HepG2 (cell line): ENCODE results near the gene KLHL21. TPM values are rescaled to one million over a fixed set of nuclear protein-coding genes. Genes with fewer than 3 reads are reported as not detected.

Experiments used
- KLF13 ChIP-seq: sonication (generic); formaldehyde crosslinking; IDR thresholded peaks from 2 replicates; pipeline ENCODE4 v1.4.0; 2020; ENCODE audit warnings: mild to moderate bottlenecking, missing genetic modification reagents
- KLF15 ChIP-seq: sonication (generic); formaldehyde crosslinking; IDR thresholded peaks from 2 replicates; pipeline ENCODE4 v1.8.1; 2023; ENCODE audit warnings: borderline replicate concordance, mild to moderate bottlenecking, inconsistent platforms, missing genetic modification reagents, mixed read lengths
- MYC ChIP-seq: sonication (generic); formaldehyde crosslinking; IDR thresholded peaks from 2 replicates; pipeline ENCODE4 v1.9.0; 2021; ENCODE audit warnings: missing genetic modification reagents, borderline replicate concordance
- NBN ChIP-seq: fragments of 450-650 bp; conservative IDR thresholded peaks from 2 replicates; pipeline ENCODE4 v1.6.1; 2017
- SMARCE1 ChIP-seq: fragments of 450-650 bp; IDR thresholded peaks from 2 replicates; pipeline ENCODE4 v1.6.1; 2017; ENCODE audit warnings: borderline replicate concordance
- ZNF230 ChIP-seq: sonication (generic); formaldehyde crosslinking; IDR thresholded peaks from 2 replicates; pipeline ENCODE4 v1.4.0; 2020; ENCODE audit warnings: mild to moderate bottlenecking, missing genetic modification reagents
- ZNF232 ChIP-seq: sonication (generic); formaldehyde crosslinking; IDR thresholded peaks from 2 replicates; pipeline ENCODE4 v1.4.0; 2020; ENCODE audit warnings: missing genetic modification reagents, borderline replicate concordance
- ZNF235 ChIP-seq: sonication (generic); formaldehyde crosslinking; IDR thresholded peaks from 2 replicates; pipeline ENCODE4 v1.8.1; 2023; ENCODE audit warnings: mild to moderate bottlenecking, missing genetic modification reagents, borderline replicate concordance
- ZNF292 ChIP-seq: sonication (generic); formaldehyde crosslinking; IDR thresholded peaks from 2 replicates; pipeline ENCODE4 v1.8.1; 2022; ENCODE audit warnings: mild to moderate bottlenecking, low read depth, missing genetic modification reagents, borderline replicate concordance
- ZNF451 ChIP-seq: sonication (generic); formaldehyde crosslinking; IDR thresholded peaks from 2 replicates; pipeline ENCODE4 v1.5.0; 2020; ENCODE audit warnings: mild to moderate bottlenecking, missing genetic modification reagents
- ZNF558 ChIP-seq: sonication (generic); formaldehyde crosslinking; IDR thresholded peaks from 2 replicates; pipeline ENCODE4 v1.9.0; 2022; ENCODE audit warnings: mild to moderate bottlenecking, missing genetic modification reagents, borderline replicate concordance
- ZNF788 ChIP-seq: sonication (generic); formaldehyde crosslinking; IDR thresholded peaks from 2 replicates; pipeline ENCODE4 v1.5.0; 2020; ENCODE audit warnings: mild to moderate bottlenecking, missing genetic modification reagents, borderline replicate concordance
- ZNF790 ChIP-seq: sonication (generic); formaldehyde crosslinking; IDR thresholded peaks from 2 replicates; pipeline ENCODE4 v1.8.0; 2022; ENCODE audit warnings: missing genetic modification reagents, mild to moderate bottlenecking, borderline replicate concordance
- polyA plus RNA-seq, 8 experiments: library from polyadenylated mRNA; depleted of rRNA in 3 of 8; stranded (reverse) in 7 of 8; unstranded in 1 of 8; fragments of >200 nt; fragmentation: Illumina TruSeq in 4 of 8; extraction: Trizol in 4 of 8; gene quantifications; 2 replicates each; pipeline versions ENCODE4 v1.2.1 to v1.2.3, GENCODE V29; 2011 to 2016; ENCODE audit warnings: low read depth in 4 of 8, missing spikeins in 1 of 8, mixed read lengths in 1 of 8; ENCODE audit not compliant: insufficient read depth in 1 of 8
- total RNA-seq, 5 experiments: library from RNA; depleted of rRNA; stranded (reverse); fragments of >200 nt; fragmentation: Illumina TruSeq; extraction: Trizol; gene quantifications; 2 replicates each; pipeline ENCODE4 v1.2.3, GENCODE V29; 2016; ENCODE audit warnings: low read depth in 1 of 5
- TF ChIP-seq, protein P1 (sequence below): sonication (generic); formaldehyde crosslinking; IDR thresholded peaks from 2 replicates; pipeline ENCODE4 v1.4.0; 2020; ENCODE audit warnings: missing genetic modification reagents
- TF ChIP-seq, protein P2 (sequence below): sonication (generic); formaldehyde crosslinking; IDR thresholded peaks from 2 replicates; pipeline ENCODE4 v1.5.1; 2020; ENCODE audit warnings: mild to moderate bottlenecking, missing genetic modification reagents, moderate library complexity
- TF ChIP-seq, protein P3 (sequence below): sonication (generic); formaldehyde crosslinking; IDR thresholded peaks from 2 replicates; pipeline ENCODE4 v1.8.1; 2023; ENCODE audit warnings: mild to moderate bottlenecking, missing genetic modification reagents
- TF ChIP-seq, protein P4 (sequence below): fragments of 450-650 bp; IDR thresholded peaks from 2 replicates; pipeline ENCODE4 v1.6.1; 2017; ENCODE audit warnings: mild to moderate bottlenecking

Gene KLHL21
- total and polyA plus RNA-seq, 2 of the 13 experiments (the other 11 are each of a cell fraction or from before 2014, with no cell fraction given) = 14.8 to 25.0 TPM

DNA sequence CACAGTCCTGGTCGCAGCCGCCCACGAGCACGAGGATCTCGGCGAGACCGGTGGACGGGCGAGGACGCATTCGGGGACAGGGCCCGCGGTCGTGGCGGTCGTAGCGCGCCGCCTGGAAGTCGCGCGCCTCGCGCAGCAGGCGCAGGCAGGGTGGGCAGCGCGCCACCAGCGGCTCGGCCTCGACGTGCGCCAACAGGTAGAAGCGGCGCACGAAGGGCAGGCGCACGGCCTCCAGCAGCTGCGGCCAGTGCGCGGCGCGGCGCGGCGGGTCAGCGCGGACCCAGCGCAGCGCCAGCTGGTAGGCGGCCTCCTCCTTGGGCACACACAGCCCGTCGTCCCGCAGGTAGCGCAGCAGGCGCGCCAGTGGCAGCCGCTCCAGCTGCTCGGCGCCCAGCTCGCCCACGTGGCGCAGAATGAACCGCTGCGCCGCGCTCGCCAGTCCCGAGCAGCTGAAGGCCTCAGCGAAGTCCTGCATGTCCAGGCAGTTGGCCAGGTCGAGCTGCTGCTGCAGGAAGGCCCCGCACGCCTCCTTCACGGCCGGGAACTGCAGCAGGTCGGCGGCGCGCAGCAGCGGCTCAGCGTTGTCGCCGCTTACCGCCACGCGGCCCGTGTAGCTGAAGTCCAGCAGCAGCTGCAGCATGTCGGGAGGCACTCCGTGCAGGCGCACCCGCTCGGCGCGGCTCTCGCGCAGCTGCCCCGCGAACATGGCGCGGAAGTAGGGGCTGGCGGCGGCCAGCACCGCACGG, 573 bp downstream of the KLHL21 start (continued):
- TF ChIP-seq NBN (no peak), ZNF292 (CRISPR knock-in tag) (no peak), ZNF230 (peak; percentile 13; the same call in 1 of the 2 replicates), KLF15 (no peak), ZNF790 (CRISPR knock-in tag) (peak; percentile 9; the same call in 1 of the 2 replicates), ZNF558 (CRISPR knock-in tag) (no peak; the same call in 1 of the 2 replicates), ZNF451 (no peak; the same call in none of the 2 replicates), ZNF788 (CRISPR knock-in tag) (peak; percentile 74), ZNF232 (no peak), ZNF235 (CRISPR knock-in tag) (peak; percentile 88; the same call in 1 of the 2 replicates), MYC (peak; percentile 82), SMARCE1 (no peak), KLF13 (0 out of 2 replicates have a peak, but pooled peaks have one; percentile 30)
- TF ChIP-seq, protein P1, sequence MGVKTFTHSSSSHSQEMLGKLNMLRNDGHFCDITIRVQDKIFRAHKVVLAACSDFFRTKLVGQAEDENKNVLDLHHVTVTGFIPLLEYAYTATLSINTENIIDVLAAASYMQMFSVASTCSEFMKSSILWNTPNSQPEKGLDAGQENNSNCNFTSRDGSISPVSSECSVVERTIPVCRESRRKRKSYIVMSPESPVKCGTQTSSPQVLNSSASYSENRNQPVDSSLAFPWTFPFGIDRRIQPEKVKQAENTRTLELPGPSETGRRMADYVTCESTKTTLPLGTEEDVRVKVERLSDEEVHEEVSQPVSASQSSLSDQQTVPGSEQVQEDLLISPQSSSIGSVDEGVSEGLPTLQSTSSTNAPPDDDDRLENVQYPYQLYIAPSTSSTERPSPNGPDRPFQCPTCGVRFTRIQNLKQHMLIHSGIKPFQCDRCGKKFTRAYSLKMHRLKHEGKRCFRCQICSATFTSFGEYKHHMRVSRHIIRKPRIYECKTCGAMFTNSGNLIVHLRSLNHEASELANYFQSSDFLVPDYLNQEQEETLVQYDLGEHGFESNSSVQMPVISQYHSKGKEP (CRISPR knock-in tag) = no peak
- TF ChIP-seq, protein P2, sequence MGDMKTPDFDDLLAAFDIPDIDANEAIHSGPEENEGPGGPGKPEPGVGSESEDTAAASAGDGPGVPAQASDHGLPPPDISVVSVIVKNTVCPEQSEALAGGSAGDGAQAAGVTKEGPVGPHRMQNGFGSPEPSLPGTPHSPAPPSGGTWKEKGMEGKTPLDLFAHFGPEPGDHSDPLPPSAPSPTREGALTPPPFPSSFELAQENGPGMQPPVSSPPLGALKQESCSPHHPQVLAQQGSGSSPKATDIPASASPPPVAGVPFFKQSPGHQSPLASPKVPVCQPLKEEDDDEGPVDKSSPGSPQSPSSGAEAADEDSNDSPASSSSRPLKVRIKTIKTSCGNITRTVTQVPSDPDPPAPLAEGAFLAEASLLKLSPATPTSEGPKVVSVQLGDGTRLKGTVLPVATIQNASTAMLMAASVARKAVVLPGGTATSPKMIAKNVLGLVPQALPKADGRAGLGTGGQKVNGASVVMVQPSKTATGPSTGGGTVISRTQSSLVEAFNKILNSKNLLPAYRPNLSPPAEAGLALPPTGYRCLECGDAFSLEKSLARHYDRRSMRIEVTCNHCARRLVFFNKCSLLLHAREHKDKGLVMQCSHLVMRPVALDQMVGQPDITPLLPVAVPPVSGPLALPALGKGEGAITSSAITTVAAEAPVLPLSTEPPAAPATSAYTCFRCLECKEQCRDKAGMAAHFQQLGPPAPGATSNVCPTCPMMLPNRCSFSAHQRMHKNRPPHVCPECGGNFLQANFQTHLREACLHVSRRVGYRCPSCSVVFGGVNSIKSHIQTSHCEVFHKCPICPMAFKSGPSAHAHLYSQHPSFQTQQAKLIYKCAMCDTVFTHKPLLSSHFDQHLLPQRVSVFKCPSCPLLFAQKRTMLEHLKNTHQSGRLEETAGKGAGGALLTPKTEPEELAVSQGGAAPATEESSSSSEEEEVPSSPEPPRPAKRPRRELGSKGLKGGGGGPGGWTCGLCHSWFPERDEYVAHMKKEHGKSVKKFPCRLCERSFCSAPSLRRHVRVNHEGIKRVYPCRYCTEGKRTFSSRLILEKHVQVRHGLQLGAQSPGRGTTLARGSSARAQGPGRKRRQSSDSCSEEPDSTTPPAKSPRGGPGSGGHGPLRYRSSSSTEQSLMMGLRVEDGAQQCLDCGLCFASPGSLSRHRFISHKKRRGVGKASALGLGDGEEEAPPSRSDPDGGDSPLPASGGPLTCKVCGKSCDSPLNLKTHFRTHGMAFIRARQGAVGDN (CRISPR knock-in tag) = peak; percentile 79
- TF ChIP-seq, protein P3, sequence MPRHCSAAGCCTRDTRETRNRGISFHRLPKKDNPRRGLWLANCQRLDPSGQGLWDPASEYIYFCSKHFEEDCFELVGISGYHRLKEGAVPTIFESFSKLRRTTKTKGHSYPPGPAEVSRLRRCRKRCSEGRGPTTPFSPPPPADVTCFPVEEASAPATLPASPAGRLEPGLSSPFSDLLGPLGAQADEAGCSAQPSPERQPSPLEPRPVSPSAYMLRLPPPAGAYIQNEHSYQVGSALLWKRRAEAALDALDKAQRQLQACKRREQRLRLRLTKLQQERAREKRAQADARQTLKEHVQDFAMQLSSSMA (CRISPR knock-in tag) = peak; percentile 24; the same call in 1 of the 2 replicates
- TF ChIP-seq, protein P4, sequence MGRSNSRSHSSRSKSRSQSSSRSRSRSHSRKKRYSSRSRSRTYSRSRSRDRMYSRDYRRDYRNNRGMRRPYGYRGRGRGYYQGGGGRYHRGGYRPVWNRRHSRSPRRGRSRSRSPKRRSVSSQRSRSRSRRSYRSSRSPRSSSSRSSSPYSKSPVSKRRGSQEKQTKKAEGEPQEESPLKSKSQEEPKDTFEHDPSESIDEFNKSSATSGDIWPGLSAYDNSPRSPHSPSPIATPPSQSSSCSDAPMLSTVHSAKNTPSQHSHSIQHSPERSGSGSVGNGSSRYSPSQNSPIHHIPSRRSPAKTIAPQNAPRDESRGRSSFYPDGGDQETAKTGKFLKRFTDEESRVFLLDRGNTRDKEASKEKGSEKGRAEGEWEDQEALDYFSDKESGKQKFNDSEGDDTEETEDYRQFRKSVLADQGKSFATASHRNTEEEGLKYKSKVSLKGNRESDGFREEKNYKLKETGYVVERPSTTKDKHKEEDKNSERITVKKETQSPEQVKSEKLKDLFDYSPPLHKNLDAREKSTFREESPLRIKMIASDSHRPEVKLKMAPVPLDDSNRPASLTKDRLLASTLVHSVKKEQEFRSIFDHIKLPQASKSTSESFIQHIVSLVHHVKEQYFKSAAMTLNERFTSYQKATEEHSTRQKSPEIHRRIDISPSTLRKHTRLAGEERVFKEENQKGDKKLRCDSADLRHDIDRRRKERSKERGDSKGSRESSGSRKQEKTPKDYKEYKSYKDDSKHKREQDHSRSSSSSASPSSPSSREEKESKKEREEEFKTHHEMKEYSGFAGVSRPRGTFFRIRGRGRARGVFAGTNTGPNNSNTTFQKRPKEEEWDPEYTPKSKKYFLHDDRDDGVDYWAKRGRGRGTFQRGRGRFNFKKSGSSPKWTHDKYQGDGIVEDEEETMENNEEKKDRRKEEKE = no peak
